ENCODE measurements around the gene RND2. TPM values are rescaled to one million over a fixed set of nuclear protein-coding genes. Genes with fewer than 3 reads are reported as not detected.
A peak's percentile ranks its signal among the peaks of the same experiment; 100 is the strongest.

RND2 gene
- total and polyA plus RNA-seq, 2 donors (not counting 1 experiment from before 2014, with no cell fraction given): 0.54 to 0.99 TPM

GRCh38 chr17:43040655-43041054 lies 15.6 kb downstream of the RND2 start:
- Histone ChIP-seq H3K36me3 (ENCODE audit: control insufficient read depth, insufficient read depth, low read length) (no peaks in the 10 kb centered on the region), H3K27me3 (ENCODE audit: control insufficient read depth, insufficient read depth, low read length) (no peaks in the 10 kb centered on the region), H3K4me1 (ENCODE audit: control insufficient read depth, extremely low read depth, insufficient read depth, low read length) (no peaks in the 10 kb centered on the region), H3K4me2 (ENCODE audit: extremely low read depth, insufficient read depth, low read length) (no peak overlapping the region), H2AFZ (ENCODE audit: low read length) (no peak overlapping the region), H4K20me1 (ENCODE audit: control insufficient read depth, extremely low read depth, insufficient read depth, low read length) (no peaks in the 10 kb centered on the region), H3K9me3 (ENCODE audit: control insufficient read depth, insufficient read depth, low read depth, low read length) (no peaks in the 10 kb centered on the region), H3K27ac (ENCODE audit: insufficient read depth, low read length) (no peak overlapping the region), H3K79me2 (ENCODE audit: control insufficient read depth, insufficient read depth, low read length) (no peaks in the 10 kb centered on the region), H3K4me3 (replicated peaks in 1 of 4; ENCODE audit: control extremely low read depth in 1 of 4, insufficient read depth in 1 of 4, low read depth in 3 of 4, low read length in 4 of 4) (no peak overlapping the region), H3K9ac (ENCODE audit: insufficient read depth, low read length) (no peak overlapping the region)
- TF ChIP-seq EZH2 (IDR thresholded peaks at IDR 0.05; ENCODE audit: low read length, missing control alignments) (no peak), CTCF (conservative IDR thresholded peaks at IDR 0.05 in 1 of 2, IDR thresholded peaks at IDR 0.05 in 1 of 2; ENCODE audit: low read depth in 1 of 2, low read length in 2 of 2) (no peak)
- DNase-seq (ENCODE audit: low read depth in 2 of 2): no peak

- peak in 1 of 2 donors; percentile 17 for DNase-seq (ENCODE audit: low read depth in 2 of 2)
- H2AFZ ChIP-seq (ENCODE audit: low read length): no peak overlapping the region
- no peaks in the 10 kb centered on the region for H3K9me3 ChIP-seq (ENCODE audit: control insufficient read depth, insufficient read depth, low read depth, low read length)
- no peaks in the 10 kb centered on the region for H3K36me3 ChIP-seq (ENCODE audit: control insufficient read depth, insufficient read depth, low read length)
- H3K27me3 ChIP-seq (ENCODE audit: control insufficient read depth, insufficient read depth, low read length): no peaks in the 10 kb centered on the region
- no peaks in the 10 kb centered on the region for H3K4me1 ChIP-seq (ENCODE audit: control insufficient read depth, extremely low read depth, insufficient read depth, low read length)
- no peak overlapping the region for H3K4me2 ChIP-seq (ENCODE audit: extremely low read depth, insufficient read depth, low read length)
- TF ChIP-seq EZH2 (IDR thresholded peaks at IDR 0.05; ENCODE audit: low read length, missing control alignments): no peak
- no peak for TF ChIP-seq CTCF (conservative IDR thresholded peaks at IDR 0.05 in 1 of 2, IDR thresholded peaks at IDR 0.05 in 1 of 2; ENCODE audit: low read depth in 1 of 2, low read length in 2 of 2)
- no peak overlapping the region for H3K27ac ChIP-seq (ENCODE audit: insufficient read depth, low read length)
- H3K4me3 ChIP-seq (replicated peaks in 1 of 4; ENCODE audit: control extremely low read depth in 1 of 4, insufficient read depth in 1 of 4, low read depth in 3 of 4, low read length in 4 of 4): no peak overlapping the region
- H4K20me1 ChIP-seq (ENCODE audit: control insufficient read depth, extremely low read depth, insufficient read depth, low read length): no peaks in the 10 kb centered on the region
- H3K9ac ChIP-seq (ENCODE audit: insufficient read depth, low read length): no peak overlapping the region
- no peaks in the 10 kb centered on the region for H3K79me2 ChIP-seq (ENCODE audit: control insufficient read depth, insufficient read depth, low read length)
Measured at GRCh38 chr17:43042025-43042628, 17.1 kb downstream of the RND2 start.

- Histone ChIP-seq H3K9me3 (ENCODE audit: control insufficient read depth, insufficient read depth, low read depth, low read length) (no peaks in the 10 kb centered on the region), H3K9ac (ENCODE audit: insufficient read depth, low read length) (no peak overlapping the region), H3K27ac (ENCODE audit: insufficient read depth, low read length) (no peak overlapping the region), H2AFZ (ENCODE audit: low read length) (no peak overlapping the region), H4K20me1 (ENCODE audit: control insufficient read depth, extremely low read depth, insufficient read depth, low read length) (no peaks in the 10 kb centered on the region), H3K4me3 (replicated peaks in 1 of 4; ENCODE audit: control extremely low read depth in 1 of 4, insufficient read depth in 1 of 4, low read depth in 3 of 4, low read length in 4 of 4) (no peak overlapping the region), H3K27me3 (ENCODE audit: control insufficient read depth, insufficient read depth, low read length) (no peaks in the 10 kb centered on the region), H3K36me3 (ENCODE audit: control insufficient read depth, insufficient read depth, low read length) (no peaks in the 10 kb centered on the region), H3K79me2 (ENCODE audit: control insufficient read depth, insufficient read depth, low read length) (no peaks in the 10 kb centered on the region), H3K4me2 (ENCODE audit: extremely low read depth, insufficient read depth, low read length) (no peak overlapping the region), H3K4me1 (ENCODE audit: control insufficient read depth, extremely low read depth, insufficient read depth, low read length) (no peaks in the 10 kb centered on the region)
- DNase-seq (ENCODE audit: low read depth in 2 of 2): peak in 1 of 2 donors; percentile 33
- TF ChIP-seq CTCF (conservative IDR thresholded peaks at IDR 0.05 in 1 of 2, IDR thresholded peaks at IDR 0.05 in 1 of 2; ENCODE audit: low read depth in 1 of 2, low read length in 2 of 2) (no peak), EZH2 (IDR thresholded peaks at IDR 0.05; ENCODE audit: low read length, missing control alignments) (no peak)
Measured at GRCh38 chr17:43043307-43043706, 18.3 kb downstream of the RND2 start.
